ENCODE results near the gene PPIB.

DNA sequence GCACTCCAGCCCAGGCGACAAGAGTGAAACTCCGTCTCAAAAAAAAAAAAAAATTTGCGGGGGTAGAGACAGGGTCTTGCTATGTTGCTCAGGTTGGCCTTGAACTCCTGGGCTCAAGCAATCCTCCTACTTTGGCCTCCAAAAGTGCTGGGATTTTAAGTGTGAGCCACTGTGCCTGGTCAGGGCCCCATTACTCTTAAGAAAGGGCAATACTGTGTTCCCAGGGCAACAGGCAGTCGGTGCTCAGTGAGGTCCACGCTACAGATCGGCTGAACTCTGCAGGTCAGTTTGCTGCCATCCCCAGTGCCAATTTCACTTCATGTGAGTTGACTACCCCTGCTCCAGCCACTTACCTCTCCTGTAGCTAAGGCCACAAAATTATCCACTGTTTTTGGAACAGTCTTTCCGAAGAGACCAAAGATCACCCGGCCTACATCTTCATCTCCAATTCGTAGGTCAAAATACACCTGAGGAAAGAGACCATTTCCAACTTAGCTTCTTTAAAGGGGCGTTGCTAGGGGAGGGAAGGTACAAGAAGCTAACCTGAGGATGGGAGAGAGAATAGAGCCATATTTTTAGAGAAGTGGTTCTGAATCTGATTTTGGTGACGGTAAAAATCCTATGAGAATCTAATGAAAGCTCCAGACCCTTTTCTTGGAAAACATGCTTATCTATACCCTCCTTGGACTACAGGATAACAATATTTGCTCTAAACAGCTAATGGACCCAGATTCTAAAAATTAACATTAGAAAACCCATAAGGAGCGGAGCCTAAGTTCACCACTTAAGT lies 939 bp downstream of the PPIB start:
- TF ChIP-seq EZH2 (IDR thresholded peaks at IDR 0.05; ENCODE audit: low read length, unreplicated experiment) (no peak), EZH2phosphoT487 (IDR thresholded peaks at IDR 0.05; ENCODE audit: borderline replicate concordance, low read length) (no peak)
- TF ChIP-seq, protein P1, sequence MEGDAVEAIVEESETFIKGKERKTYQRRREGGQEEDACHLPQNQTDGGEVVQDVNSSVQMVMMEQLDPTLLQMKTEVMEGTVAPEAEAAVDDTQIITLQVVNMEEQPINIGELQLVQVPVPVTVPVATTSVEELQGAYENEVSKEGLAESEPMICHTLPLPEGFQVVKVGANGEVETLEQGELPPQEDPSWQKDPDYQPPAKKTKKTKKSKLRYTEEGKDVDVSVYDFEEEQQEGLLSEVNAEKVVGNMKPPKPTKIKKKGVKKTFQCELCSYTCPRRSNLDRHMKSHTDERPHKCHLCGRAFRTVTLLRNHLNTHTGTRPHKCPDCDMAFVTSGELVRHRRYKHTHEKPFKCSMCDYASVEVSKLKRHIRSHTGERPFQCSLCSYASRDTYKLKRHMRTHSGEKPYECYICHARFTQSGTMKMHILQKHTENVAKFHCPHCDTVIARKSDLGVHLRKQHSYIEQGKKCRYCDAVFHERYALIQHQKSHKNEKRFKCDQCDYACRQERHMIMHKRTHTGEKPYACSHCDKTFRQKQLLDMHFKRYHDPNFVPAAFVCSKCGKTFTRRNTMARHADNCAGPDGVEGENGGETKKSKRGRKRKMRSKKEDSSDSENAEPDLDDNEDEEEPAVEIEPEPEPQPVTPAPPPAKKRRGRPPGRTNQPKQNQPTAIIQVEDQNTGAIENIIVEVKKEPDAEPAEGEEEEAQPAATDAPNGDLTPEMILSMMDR (conservative IDR thresholded peaks at IDR 0.05; ENCODE audit: low read depth, low read length), result no peak

Data from PC-3 (cell line).